ENCODE data around the gene NUTM2F.
"Not testable (repeated sequence)": the region's sequence is repeated elsewhere in the genome, so short reads cannot be mapped to it uniquely, and the experiment has no call there.

DNA sequence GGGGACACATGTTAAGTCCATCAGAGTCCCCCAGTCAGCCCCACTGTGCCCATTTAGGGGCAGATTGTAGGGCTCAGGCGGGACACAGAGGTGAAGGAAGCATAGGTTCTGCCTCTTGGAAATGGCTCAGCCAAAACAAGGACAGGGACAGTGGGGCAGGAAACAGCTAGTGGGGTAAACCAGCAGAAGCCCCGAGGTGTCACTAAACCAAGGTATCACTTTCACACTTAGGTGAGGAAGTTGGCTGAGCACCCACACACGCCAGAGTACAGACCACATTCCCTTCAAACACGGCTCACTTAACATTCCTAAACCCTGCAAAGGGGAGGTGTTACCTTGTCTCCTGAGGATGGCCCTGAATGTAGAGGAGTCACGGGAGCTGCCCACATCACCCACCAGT is 12.2 kb downstream of the NUTM2F start:
- TF ChIP-seq, protein P1, sequence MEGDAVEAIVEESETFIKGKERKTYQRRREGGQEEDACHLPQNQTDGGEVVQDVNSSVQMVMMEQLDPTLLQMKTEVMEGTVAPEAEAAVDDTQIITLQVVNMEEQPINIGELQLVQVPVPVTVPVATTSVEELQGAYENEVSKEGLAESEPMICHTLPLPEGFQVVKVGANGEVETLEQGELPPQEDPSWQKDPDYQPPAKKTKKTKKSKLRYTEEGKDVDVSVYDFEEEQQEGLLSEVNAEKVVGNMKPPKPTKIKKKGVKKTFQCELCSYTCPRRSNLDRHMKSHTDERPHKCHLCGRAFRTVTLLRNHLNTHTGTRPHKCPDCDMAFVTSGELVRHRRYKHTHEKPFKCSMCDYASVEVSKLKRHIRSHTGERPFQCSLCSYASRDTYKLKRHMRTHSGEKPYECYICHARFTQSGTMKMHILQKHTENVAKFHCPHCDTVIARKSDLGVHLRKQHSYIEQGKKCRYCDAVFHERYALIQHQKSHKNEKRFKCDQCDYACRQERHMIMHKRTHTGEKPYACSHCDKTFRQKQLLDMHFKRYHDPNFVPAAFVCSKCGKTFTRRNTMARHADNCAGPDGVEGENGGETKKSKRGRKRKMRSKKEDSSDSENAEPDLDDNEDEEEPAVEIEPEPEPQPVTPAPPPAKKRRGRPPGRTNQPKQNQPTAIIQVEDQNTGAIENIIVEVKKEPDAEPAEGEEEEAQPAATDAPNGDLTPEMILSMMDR (IDR thresholded peaks at IDR 0.05), result not testable (repeated sequence)
- TF ChIP-seq POLR2A (IDR thresholded peaks at IDR 0.05), result not testable (repeated sequence)
